B cell (primary cell): ENCODE results near the gene FAM124A. TPM values are rescaled to one million over a fixed set of nuclear protein-coding genes. Genes with fewer than 3 reads are reported as not detected.

Experiments
- ATAC-seq: fragments of 200-7000 bp; cut with Tn5 transposase; one replicate; pipeline ENCODE4 v1.10.0; 2021; ENCODE audit warnings: low read depth, mild to moderate bottlenecking, moderate number of reproducible peaks, moderate library complexity
- CTCF ChIA-PET: fragments of 350-600 bp; sonication (Branson Sonifier 250); formaldehyde crosslinking; loops from one replicate; lab custom pipeline; 2021; ENCODE audit warnings: antibody characterized with exemption, inconsistent platforms; lab: Charles Lee
- POLR2A ChIA-PET: fragments of 350-600 bp; sonication (Branson Sonifier 250); formaldehyde crosslinking; loops from one replicate; lab custom pipeline; 2021; ENCODE audit warnings: antibody characterized with exemption; lab: Charles Lee
- DNase-seq: peaks from one replicate; pipeline ENCODE4 v3.0.0; 2013
- H2AFZ ChIP-seq: 2 replicates; pipeline ENCODE4 v1.6.1; 2012; ENCODE audit warnings: mild to moderate bottlenecking, low read depth, low read length; ENCODE audit not compliant: insufficient read depth, poor library complexity, severe bottlenecking
- H3K27ac ChIP-seq, 2 donors: 1 replicate in 1 of 2; 2 replicates in 1 of 2; pipeline ENCODE4 v1.5.1; 2012 to 2013; ENCODE audit warnings: low read length in 2 of 2, mild to moderate bottlenecking in 2 of 2, moderate library complexity in 1 of 2
- H3K27me3 ChIP-seq, 4 experiments: fragments of 200-600 bp in 1 of 4; sonication (generic) in 1 of 4; replicated peaks in 1 of 4; 1 replicate in 2 of 4; 2 replicates in 2 of 4; pipeline versions ENCODE4 v1.6.1 to v1.7.0; 2013 to 2016; ENCODE audit warnings: low read length in 3 of 4, mild to moderate bottlenecking in 2 of 4, mixed read lengths in 1 of 4, moderate library complexity in 1 of 4; ENCODE audit not compliant: insufficient read depth in 4 of 4, control insufficient read depth in 3 of 4; ENCODE audit errors: control extremely low read depth in 1 of 4
- H3K36me3 ChIP-seq, 2 experiments: replicated peaks in 1 of 2; 1 replicate in 1 of 2; 2 replicates in 1 of 2; pipeline versions ENCODE4 v1.6.1 to v1.7.1; 2013; ENCODE audit warnings: low read length in 1 of 2; ENCODE audit not compliant: insufficient read depth in 2 of 2, control insufficient read depth in 1 of 2; ENCODE audit errors: control extremely low read depth in 1 of 2, extremely low read depth in 1 of 2
- H3K4me1 ChIP-seq, 2 donors: fragments of 200-600 bp in 1 of 2; sonication (generic) in 1 of 2; 1 replicate in 1 of 2; 2 replicates in 1 of 2; pipeline versions ENCODE4 v1.5.1 to v1.6.1; 2013 to 2017; ENCODE audit warnings: low read length in 2 of 2; ENCODE audit not compliant: control insufficient read depth in 2 of 2, insufficient read depth in 2 of 2
- H3K4me2 ChIP-seq: replicated peaks from 2 replicates; pipeline ENCODE3; 2012; ENCODE audit warnings: mild to moderate bottlenecking, low read depth, low read length; ENCODE audit not compliant: poor library complexity, severe bottlenecking
- H3K4me3 ChIP-seq, 5 experiments: fragments of 200-600 bp in 1 of 5; sonication (generic) in 1 of 5; 1 replicate in 3 of 5; 2 replicates in 2 of 5; pipeline versions ENCODE4 v1.5.1 to v1.7.0; 2011 to 2016; ENCODE audit warnings: low read length in 4 of 5, mild to moderate bottlenecking in 4 of 5, low read depth in 2 of 5, control low read depth in 1 of 5, moderate library complexity in 1 of 5; ENCODE audit not compliant: insufficient read depth in 1 of 5; ENCODE audit errors: control extremely low read depth in 1 of 5, extremely low read depth in 1 of 5
- H3K79me2 ChIP-seq: fragments of 200-600 bp; sonication (generic); one replicate; pipeline ENCODE4 v1.6.0; 2016; ENCODE audit warnings: low read length; ENCODE audit not compliant: control insufficient read depth, insufficient read depth
- H3K9ac ChIP-seq: fragments of 200-600 bp; sonication (generic); 2 replicates; pipeline ENCODE4 v1.6.1; 2017; ENCODE audit warnings: mild to moderate bottlenecking, low read length, moderate library complexity
- H3K9me3 ChIP-seq, 3 donors: one replicate each; pipeline versions ENCODE4 v1.6.1 to v1.7.1; 2013; ENCODE audit warnings: low read length in 2 of 3; ENCODE audit not compliant: control insufficient read depth in 2 of 3, insufficient read depth in 1 of 3; ENCODE audit errors: control extremely low read depth in 1 of 3
- H4K20me1 ChIP-seq: 2 replicates; pipeline ENCODE4 v1.6.0; 2012; ENCODE audit warnings: mild to moderate bottlenecking, low read length; ENCODE audit not compliant: insufficient read depth, control insufficient read depth, poor library complexity, severe bottlenecking
- H3K27ac Mint-ChIP-seq: one replicate; pipeline ENCODE4 v1.8.0; 2021; ENCODE audit warnings: mixed read lengths
- H3K27me3 Mint-ChIP-seq: one replicate; pipeline ENCODE4 v1.8.0; 2021; ENCODE audit warnings: mixed read lengths
- H3K4me1 Mint-ChIP-seq: one replicate; pipeline ENCODE4 v1.8.0; 2021; ENCODE audit warnings: mixed read lengths
- H3K4me3 Mint-ChIP-seq: one replicate; pipeline ENCODE4 v1.8.0; 2021; ENCODE audit warnings: mixed read lengths
- H3K9me3 Mint-ChIP-seq: one replicate; pipeline ENCODE4 v1.8.0; 2022; ENCODE audit warnings: mixed read lengths; ENCODE audit not compliant: insufficient read depth
- CTCF ChIP-seq: fragments of 200-600 bp; IDR thresholded peaks from one replicate; pipeline ENCODE4 v1.8.0; 2022; ENCODE audit warnings: antibody characterized with exemption, mild to moderate bottlenecking
- EZH2 ChIP-seq: IDR thresholded peaks from 2 replicates; pipeline ENCODE4 v1.6.1; 2012; ENCODE audit warnings: borderline replicate concordance, low read depth, mild to moderate bottlenecking, moderate library complexity, low read length; ENCODE audit not compliant: insufficient read depth, poor library complexity, severe bottlenecking
- WGBS: methylation state at CpG from one replicate; pipeline ENCODE4 v1.1.5; 2013; ENCODE audit warnings: missing lambda C conversion rate; ENCODE audit not compliant: insufficient coverage; 5-methylcytosine and 5-hydroxymethylcytosine counted together
- intact Hi-C: fragments of 100-400 bp; cut with micrococcal nuclease; formaldehyde crosslinking; loops from one replicate; pipeline ENCODE4 v1.10.0; 2022
- polyA plus RNA-seq: library from polyadenylated mRNA; depleted of rRNA; stranded (reverse); fragments of >200 nt; gene quantifications from 2 replicates; pipeline ENCODE4 v1.2.3, GENCODE V29; 2012
- total RNA-seq, 2 donors: library from RNA; stranded (reverse); fragments of 120-200 nt in 1 of 2; gene quantifications; 1 replicate in 1 of 2; 2 replicates in 1 of 2; pipeline versions ENCODE4 v1.2.3 to v1.2.4, GENCODE V29; 2013 to 2022

The FAM124A gene
- total and polyA plus RNA-seq, 2 donors (not counting 1 experiment from before 2014, with no cell fraction given) = 0.09 to 0.39 TPM

GRCh38 chr13:51229731-51230130, 7.5 kb downstream of the FAM124A start:
- intact Hi-C loops = loop anchor here (10.0 kb wide), 1 partner anchor 575 kb away; the partner anchor contains the start of gene DHRS12
- Histone ChIP-seq H3K4me3 (no peak overlapping the region), H3K4me2 (no peak overlapping the region), H4K20me1 (no peaks in the 10 kb centered on the region), H2AFZ (no peak overlapping the region), H3K79me2 (no peaks in the 10 kb centered on the region), H3K36me3 (no peaks in the 10 kb centered on the region), H3K9ac (no peak overlapping the region), H3K4me1 (no peaks in the 10 kb centered on the region), H3K9me3 (peaks cover 0 to 4% (median 2%) of the 10 kb centered on the region in 3 donors), H3K27me3 (peaks cover 0 to 16% (median 3%) of the 10 kb centered on the region in 4 experiments), H3K27ac (no peak overlapping the region)
- ATAC-seq = no peak
- Mint-ChIP-seq H3K27ac (no peak overlapping the region), H3K4me1 (no peaks in the 10 kb centered on the region), H3K9me3 (no peaks in the 10 kb centered on the region), H3K27me3 (peaks cover 52% of the 10 kb centered on the region), H3K4me3 (no peak overlapping the region)
- DNase-seq = no peak
- TF ChIP-seq EZH2 (no peak), CTCF (no peak)
- ChIA-PET CTCF (no interaction called here), POLR2A (no interaction called here)
- WGBS = no CpG with 5 or more reads among the region's 2 CpGs

GRCh38 chr13:51230477-51231105, 8.4 kb downstream of the FAM124A start:
- ChIA-PET POLR2A (no interaction called here), CTCF (interaction anchor here (0.7 kb wide), 1 partner anchor 56 kb away, joined by 3 read pairs; no protein-coding TSS in a partner anchor)
- no peak for DNase-seq
- peak overlapping the region; percentile 60 for H3K4me3 Mint-ChIP-seq
- Histone ChIP-seq H3K79me2 (no peaks in the 10 kb centered on the region), H3K36me3 (no peaks in the 10 kb centered on the region), H3K27me3 (peaks cover 0 to 16% (median 3%) of the 10 kb centered on the region in 4 experiments), H3K4me1 (no peaks in the 10 kb centered on the region), H3K9me3 (peaks cover 0 to 4% (median 2%) of the 10 kb centered on the region in 3 donors), H4K20me1 (no peaks in the 10 kb centered on the region), H3K9ac (peak overlapping the region; percentile 19), H3K27ac (no peak overlapping the region), H3K4me3 (no peak overlapping the region), H2AFZ (no peak overlapping the region), H3K4me2 (peak overlapping the region; percentile 26)
- ATAC-seq = no peak
- H3K9me3 Mint-ChIP-seq = no peaks in the 10 kb centered on the region
- no peak overlapping the region for H3K27ac Mint-ChIP-seq
- 46% methylated on average over 5 of the region's 8 CpGs for WGBS
- intact Hi-C loops = no loop called here
- no peaks in the 10 kb centered on the region for H3K4me1 Mint-ChIP-seq
- TF ChIP-seq EZH2 = no peak
- no peak for TF ChIP-seq CTCF
- H3K27me3 Mint-ChIP-seq = peaks cover 50% of the 10 kb centered on the region
